ENCODE measurements around the gene CHPF2.

Gene CHPF2

DNA sequence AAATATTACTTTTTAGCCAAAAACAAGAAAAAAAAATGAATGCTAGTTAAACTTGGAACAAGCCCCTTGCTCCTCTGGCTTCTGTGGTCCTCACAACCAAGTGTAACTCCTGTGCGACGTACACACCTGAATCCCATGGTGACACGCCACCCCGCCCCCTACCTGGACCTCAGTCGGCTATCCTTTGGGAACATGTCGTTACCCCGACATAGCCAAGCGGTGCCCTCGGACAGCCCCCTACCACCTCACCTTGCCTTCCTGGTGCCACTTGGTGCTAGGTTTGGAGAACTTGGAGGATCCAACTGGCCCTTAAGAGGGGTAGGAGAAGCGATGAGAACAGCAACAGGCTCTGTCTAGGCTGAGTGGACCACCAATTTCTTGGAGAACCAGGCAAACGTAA lies 28.2 kb downstream of the CHPF2 start:
- TF ChIP-seq ZFX (IDR thresholded peaks at IDR 0.05; ENCODE audit: borderline replicate concordance) (no peak), CTCF (IDR thresholded peaks at IDR 0.05) (no peak)
- H3K27ac ChIP-seq: no peak overlapping the region

- TF ChIP-seq ZFX (IDR thresholded peaks at IDR 0.05; ENCODE audit: borderline replicate concordance) (no peak), CTCF (IDR thresholded peaks at IDR 0.05) (no peak)
These were observed 28.6 kb downstream of the CHPF2 start for GRCh38 chr7:151260883-151261282.

GRCh38 chr7:151261529-151261928 lies 29.2 kb downstream of the CHPF2 start:
- TF ChIP-seq ZFX (IDR thresholded peaks at IDR 0.05; ENCODE audit: borderline replicate concordance) (no peak), CTCF (IDR thresholded peaks at IDR 0.05) (no peak)
- no peak overlapping the region for H3K27ac ChIP-seq

More at GRCh38 chr7:151260883-151261282, 28.6 kb downstream of the CHPF2 start:
- H3K27ac ChIP-seq: no peak overlapping the region

GRCh38 chr7:151264615-151265014 lies 32.3 kb downstream of the CHPF2 start:
- TF ChIP-seq ZFX (IDR thresholded peaks at IDR 0.05; ENCODE audit: borderline replicate concordance) (no peak), CTCF (IDR thresholded peaks at IDR 0.05) (no peak)

DNA sequence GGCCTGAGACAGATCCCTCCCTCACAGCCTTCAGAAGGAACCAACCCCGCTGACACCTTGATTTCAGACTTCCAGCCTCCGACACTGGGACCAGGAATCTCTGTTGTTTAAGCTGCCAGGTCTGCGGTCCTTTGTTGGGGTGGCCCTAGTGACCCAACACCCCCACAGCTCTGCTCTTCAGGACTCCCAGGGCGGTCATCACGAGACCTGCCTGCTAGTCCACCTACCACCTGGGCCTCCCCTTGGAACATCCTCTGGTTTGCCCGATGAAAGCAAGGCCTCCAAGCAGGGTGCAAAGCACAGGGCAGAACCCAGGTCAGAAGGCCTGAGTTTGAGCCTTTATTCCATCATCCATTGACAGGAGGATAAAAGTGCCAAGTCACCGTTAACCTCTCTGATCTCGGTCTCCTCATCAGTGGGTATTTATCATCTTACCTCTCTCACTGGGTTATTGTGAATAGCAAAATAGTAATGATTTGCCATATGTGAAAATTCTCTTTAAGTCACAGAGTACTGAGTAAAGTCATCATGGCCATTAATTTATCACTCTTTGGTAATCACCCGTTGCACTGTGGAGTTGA lies 33.2 kb downstream of the CHPF2 start:
- TF ChIP-seq CTCF (IDR thresholded peaks at IDR 0.05): no peak
- no peak overlapping the region for H3K27ac ChIP-seq

More at GRCh38 chr7:151264615-151265014, 32.3 kb downstream of the CHPF2 start:
- no peak overlapping the region for H3K27ac ChIP-seq

DNA sequence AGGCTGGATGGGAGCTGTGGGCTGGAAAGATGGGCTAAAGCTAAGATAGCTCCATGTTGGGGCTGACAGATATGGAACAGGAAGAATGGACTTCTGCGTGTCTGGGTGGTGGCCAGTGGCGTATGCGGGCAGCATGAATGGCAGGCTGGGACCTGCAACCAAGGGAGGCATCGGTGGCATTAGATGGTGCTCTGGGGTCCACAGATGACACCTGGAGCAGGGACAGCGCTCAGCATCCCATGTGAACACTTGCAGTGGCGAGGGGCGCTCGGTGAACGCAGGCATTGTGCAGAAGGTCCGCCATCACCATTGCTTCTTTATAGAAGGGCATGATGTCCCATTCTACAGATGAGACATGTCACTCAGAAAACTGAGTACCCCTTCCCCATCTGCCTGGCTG lies 37.2 kb downstream of the CHPF2 start:
- no peak for TF ChIP-seq CTCF (IDR thresholded peaks at IDR 0.05)
- TF ChIP-seq ZFX (IDR thresholded peaks at IDR 0.05; ENCODE audit: borderline replicate concordance): no peak
- H3K27ac ChIP-seq: no peak overlapping the region

DNA sequence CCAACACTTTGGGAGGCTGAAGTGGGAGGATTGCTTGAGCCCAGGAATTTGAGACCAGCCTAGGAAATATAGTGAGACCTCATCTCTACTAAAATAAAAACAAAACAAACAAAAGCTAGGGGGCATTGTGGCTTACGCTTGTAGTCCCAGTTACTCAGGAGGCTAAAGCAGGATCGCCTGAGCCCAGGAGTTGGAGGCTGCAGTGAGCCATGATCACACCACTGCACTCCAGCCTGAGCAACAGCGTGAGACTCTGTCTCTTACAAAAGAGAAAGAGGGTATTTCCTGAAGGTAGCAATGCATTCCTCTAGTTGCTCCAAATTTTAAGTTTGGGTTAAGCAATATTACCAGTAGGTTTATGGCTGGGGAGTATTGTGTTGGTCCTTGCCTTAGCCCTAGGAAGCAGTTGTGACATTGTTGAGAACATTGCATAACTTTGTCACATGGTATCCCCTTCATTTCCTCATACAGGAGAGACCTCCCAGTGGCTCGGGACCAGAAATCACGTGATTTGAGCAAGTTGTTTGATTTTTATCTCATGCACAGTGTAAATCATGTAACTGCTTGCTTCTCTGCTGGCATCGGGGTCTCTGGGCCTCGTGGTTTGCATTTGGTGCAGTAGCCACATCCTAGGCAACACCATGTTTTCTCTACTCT lies 39.5 kb downstream of the CHPF2 start:
- H3K27ac ChIP-seq: no peak overlapping the region

More for the DNA sequence above, 39.5 kb downstream of the CHPF2 start:
- TF ChIP-seq CTCF (IDR thresholded peaks at IDR 0.05) (no peak), ZFX (IDR thresholded peaks at IDR 0.05; ENCODE audit: borderline replicate concordance) (no peak)

Data from 22Rv1 (cell line).